GM06990 (cell line): ENCODE measurements around the gene NUB1.

ENCODE experiments used
- DNase-seq: peaks from one replicate; pipeline ENCODE4 v3.0.0-alpha.2; 2011; ENCODE audit not compliant: insufficient read length; ENCODE audit errors: extremely low read depth
- H3K27me3 ChIP-seq: replicated peaks from 2 replicates; pipeline ENCODE4 v1.6.0; 2011; ENCODE audit warnings: low read length; ENCODE audit not compliant: control insufficient read depth, insufficient read depth
- H3K36me3 ChIP-seq: 2 replicates; pipeline ENCODE4 v1.5.1; 2011; ENCODE audit warnings: low read length; ENCODE audit not compliant: control insufficient read depth, insufficient read depth
- H3K4me3 ChIP-seq: replicated peaks from 2 replicates; pipeline ENCODE4 v1.5.1; 2011; ENCODE audit warnings: low read depth, mild to moderate bottlenecking, control low read depth, low read length
- TF ChIP-seq, protein P1 (sequence below): IDR thresholded peaks from 2 replicates; pipeline ENCODE4 v1.5.1; 2011; ENCODE audit warnings: low read length, control low read depth, mild to moderate bottlenecking, inconsistent platforms; ENCODE audit not compliant: insufficient read depth, poor library complexity, severe bottlenecking

The NUB1 gene

GRCh38 chr7:151393031-151393977 is 51.7 kb downstream of the NUB1 start:
- no peak for DNase-seq
- no peaks in the 10 kb centered on the region for H3K36me3 ChIP-seq
- H3K4me3 ChIP-seq, result no peak overlapping the region
- H3K27me3 ChIP-seq, result no peaks in the 10 kb centered on the region; the same call in 1 of the 2 replicates
- TF ChIP-seq, protein P1, sequence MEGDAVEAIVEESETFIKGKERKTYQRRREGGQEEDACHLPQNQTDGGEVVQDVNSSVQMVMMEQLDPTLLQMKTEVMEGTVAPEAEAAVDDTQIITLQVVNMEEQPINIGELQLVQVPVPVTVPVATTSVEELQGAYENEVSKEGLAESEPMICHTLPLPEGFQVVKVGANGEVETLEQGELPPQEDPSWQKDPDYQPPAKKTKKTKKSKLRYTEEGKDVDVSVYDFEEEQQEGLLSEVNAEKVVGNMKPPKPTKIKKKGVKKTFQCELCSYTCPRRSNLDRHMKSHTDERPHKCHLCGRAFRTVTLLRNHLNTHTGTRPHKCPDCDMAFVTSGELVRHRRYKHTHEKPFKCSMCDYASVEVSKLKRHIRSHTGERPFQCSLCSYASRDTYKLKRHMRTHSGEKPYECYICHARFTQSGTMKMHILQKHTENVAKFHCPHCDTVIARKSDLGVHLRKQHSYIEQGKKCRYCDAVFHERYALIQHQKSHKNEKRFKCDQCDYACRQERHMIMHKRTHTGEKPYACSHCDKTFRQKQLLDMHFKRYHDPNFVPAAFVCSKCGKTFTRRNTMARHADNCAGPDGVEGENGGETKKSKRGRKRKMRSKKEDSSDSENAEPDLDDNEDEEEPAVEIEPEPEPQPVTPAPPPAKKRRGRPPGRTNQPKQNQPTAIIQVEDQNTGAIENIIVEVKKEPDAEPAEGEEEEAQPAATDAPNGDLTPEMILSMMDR, result no peak

DNA sequence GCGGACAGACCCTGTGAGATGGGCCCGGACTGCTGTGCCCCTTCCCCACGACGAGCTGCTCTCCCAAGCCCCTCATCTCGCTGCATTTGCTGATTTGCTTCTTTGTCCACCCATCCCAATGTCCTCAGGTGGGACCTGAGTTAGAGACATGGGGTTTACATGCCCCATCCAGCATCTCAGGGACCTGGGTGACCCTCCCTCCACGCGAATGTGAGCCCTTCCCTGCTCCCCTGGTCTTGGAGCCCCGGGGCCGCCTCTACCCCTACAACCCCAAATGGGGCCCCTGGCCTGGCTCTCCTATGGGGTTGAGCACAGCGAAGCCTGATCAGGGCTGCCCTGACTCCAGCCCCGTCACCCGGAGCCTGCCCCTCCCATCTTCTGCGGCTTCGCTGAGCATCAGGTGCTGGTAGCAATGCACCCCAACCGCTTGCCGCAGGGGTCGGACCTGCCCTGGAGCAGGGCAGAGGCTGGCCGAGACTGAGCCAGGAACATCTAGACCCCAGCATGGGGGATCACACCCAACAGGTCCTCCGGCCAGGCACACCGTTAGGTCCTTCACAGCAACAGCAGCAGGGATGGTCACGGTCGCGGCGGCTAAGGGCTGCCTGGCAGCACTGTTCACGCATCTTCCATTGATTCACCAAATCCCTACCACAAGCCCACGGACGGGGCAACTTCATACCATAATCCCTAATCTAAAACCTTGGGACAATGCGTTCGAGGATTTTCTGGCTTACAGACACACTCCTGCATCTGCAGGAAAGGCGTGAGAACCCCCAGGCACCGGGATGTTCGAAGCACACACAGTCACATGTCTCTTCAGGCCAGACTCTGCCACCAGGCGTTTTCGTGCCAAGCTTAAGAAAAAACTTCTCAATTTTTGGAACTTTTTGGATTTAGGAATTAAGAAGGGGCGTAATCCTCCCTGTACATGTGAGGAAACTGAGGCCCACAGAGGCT is 52.7 kb downstream of the NUB1 start:
- H3K36me3 ChIP-seq, result no peaks in the 10 kb centered on the region
- no peak overlapping the region for H3K4me3 ChIP-seq
- TF ChIP-seq, protein P1, result no peak
- no peak for DNase-seq
- no peaks in the 10 kb centered on the region; the same call in 1 of the 2 replicates for H3K27me3 ChIP-seq

- no peak for DNase-seq
- no peak overlapping the region for H3K4me3 ChIP-seq
- no peaks in the 10 kb centered on the region for H3K36me3 ChIP-seq
- H3K27me3 ChIP-seq, result no peaks in the 10 kb centered on the region; the same call in 1 of the 2 replicates
- TF ChIP-seq, protein P1, result no peak
Measured at GRCh38 chr7:151395036-151395367, 53.4 kb downstream of the NUB1 start.

DNA sequence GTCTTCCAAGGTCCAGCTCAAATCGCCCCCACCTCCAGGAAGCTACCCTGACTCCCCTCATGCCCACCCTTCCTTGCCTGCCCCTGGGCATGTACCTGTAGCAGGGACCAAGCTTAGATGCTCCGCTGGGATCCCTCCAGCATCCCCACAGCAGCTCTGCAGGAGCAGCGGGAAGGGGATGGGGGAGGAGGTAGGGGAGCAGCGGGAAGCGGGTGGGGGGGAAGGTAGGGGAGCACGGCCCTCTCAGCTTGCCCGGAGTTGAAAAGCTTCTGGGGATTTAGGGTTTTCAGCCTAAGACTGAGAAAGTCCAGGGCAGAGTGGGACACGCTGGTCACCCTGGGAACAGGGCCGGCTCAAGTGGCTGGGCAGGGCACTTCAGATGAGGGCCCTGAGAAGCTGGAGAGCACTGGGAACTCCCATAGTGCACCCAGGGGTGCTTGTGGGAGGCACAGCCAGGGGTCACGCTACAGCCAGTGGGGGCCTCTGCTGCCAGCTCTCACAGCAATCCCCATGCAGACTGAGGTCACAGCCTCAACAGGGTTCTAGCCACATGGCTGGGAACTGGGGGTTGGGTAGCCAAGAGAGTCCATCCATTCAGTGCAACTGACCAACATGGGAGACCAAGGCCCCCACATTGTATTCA is 54.8 kb downstream of the NUB1 start:
- no peak overlapping the region for H3K4me3 ChIP-seq
- DNase-seq, result no peak
- H3K27me3 ChIP-seq, result no peaks in the 10 kb centered on the region; the same call in 1 of the 2 replicates
- no peaks in the 10 kb centered on the region for H3K36me3 ChIP-seq
- TF ChIP-seq, protein P1, result no peak

DNA sequence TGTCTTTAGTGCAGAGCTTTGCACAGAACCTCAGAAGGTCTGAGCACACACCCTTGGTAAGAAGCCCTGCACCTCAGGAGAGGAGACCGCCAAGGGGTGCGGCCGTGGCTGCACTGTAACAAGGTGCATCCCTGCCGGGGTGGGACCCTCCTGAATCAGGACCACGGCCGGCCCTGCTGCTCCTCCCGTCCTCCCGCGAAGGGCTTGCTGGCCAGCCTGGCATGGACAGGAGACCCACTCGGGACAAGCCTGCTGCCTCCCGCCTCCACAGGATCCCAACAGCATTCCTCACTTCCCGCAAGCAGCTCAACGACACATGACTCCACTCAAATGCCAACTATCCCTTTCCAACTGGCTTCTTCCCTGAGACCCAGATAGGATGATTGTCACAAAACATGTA is 55.4 kb downstream of the NUB1 start:
- Histone ChIP-seq H3K27me3 (no peaks in the 10 kb centered on the region; the same call in 1 of the 2 replicates), H3K36me3 (no peaks in the 10 kb centered on the region), H3K4me3 (no peak overlapping the region)
- no peak for DNase-seq
- TF ChIP-seq, protein P1, result no peak
